Fibroblast of pulmonary artery (primary cell): Measurements from ENCODE around the gene GHR.
A peak's percentile ranks its signal among the peaks of the same experiment; 100 is the strongest.
"Not testable (repeated sequence)": the region's sequence is repeated elsewhere in the genome, so short reads cannot be mapped to it uniquely, and the experiment has no call there.

Experiments used
- DNase-seq: peaks from one replicate; pipeline ENCODE4 v3.0.0-alpha.2; 2010; ENCODE audit warnings: low read depth
- H3K4me3 ChIP-seq: replicated peaks from 2 replicates; pipeline ENCODE4 v1.5.1; 2011; ENCODE audit warnings: low read depth, mild to moderate bottlenecking, control low read depth, low read length, moderate library complexity
- TF ChIP-seq, protein P1 (sequence below): IDR thresholded peaks from 2 replicates; pipeline ENCODE4 v1.5.1; 2011; ENCODE audit warnings: mild to moderate bottlenecking, control low read depth, low read length, inconsistent platforms; ENCODE audit errors: missing control alignments

GHR gene

GRCh38 chr5:42719034-42719433 is 295.8 kb downstream of the GHR start:
- TF ChIP-seq, protein P1, sequence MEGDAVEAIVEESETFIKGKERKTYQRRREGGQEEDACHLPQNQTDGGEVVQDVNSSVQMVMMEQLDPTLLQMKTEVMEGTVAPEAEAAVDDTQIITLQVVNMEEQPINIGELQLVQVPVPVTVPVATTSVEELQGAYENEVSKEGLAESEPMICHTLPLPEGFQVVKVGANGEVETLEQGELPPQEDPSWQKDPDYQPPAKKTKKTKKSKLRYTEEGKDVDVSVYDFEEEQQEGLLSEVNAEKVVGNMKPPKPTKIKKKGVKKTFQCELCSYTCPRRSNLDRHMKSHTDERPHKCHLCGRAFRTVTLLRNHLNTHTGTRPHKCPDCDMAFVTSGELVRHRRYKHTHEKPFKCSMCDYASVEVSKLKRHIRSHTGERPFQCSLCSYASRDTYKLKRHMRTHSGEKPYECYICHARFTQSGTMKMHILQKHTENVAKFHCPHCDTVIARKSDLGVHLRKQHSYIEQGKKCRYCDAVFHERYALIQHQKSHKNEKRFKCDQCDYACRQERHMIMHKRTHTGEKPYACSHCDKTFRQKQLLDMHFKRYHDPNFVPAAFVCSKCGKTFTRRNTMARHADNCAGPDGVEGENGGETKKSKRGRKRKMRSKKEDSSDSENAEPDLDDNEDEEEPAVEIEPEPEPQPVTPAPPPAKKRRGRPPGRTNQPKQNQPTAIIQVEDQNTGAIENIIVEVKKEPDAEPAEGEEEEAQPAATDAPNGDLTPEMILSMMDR = no peak
- no peak overlapping the region for H3K4me3 ChIP-seq
- no peak for DNase-seq

DNA sequence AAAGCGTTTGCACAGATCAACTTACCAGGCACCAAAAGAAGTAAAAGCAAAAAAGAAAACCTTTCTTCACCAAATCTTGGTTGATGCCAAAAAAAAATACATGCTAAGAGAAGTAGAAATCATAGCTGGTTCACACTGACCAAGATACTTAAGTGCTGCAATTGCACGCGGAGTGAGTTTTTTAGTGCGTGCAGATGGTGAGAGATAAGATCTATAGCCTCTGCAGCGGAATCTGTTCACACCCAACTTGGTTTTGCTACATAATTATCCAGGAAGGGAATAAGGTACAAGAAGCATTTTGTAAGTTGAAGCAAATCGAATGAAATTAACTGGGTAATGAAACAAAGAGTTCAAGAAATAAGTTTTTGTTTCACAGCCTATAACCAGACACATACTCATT is 297.0 kb downstream of the GHR start:
- TF ChIP-seq, protein P1 = no peak
- no peak for DNase-seq
- H3K4me3 ChIP-seq = no peak overlapping the region

DNA sequence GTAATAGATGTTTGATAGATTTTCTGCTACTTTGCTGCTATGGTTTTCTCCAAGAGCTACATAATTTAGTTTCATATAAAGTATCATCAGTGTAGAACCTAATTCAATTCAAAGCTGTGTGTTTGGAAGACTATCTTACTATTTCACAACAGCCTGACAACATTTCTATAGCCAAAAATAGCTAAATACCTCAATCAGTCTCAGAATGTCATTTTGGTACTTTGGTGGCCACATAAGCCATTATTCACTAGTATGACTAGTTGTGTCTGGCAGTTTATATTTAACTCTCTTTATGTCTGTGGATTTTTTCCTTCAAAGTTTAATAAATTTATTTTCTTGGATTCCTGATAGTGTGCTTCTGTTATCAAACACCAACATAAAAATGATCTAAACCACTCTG is 298.2 kb downstream of the GHR start:
- no peak overlapping the region for H3K4me3 ChIP-seq
- TF ChIP-seq, protein P1 = no peak
- DNase-seq = no peak

DNA sequence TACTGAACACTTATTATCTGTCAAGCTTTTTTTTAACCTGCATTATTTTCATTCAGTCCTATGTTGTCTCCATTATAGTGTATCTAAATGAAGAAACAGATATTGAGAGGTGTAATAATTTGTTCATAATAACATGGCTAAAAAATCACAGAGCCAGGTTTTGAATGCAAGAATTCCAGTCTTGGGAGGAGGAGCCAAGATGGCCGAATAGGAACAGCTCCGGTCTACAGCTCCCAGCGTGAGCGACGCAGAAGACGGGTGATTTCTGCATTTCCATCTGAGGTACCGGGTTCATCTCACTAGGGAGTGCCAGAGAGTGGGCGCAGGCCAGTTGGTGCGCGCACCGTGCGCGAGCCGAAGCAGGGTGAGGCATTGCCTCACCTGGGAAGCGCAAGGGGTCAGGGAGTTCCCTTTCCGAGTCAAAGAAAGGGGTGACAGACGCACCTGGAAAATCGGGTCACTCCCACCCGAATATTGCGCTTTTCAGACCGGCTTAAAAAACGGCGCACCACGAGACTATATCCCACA is 311.4 kb downstream of the GHR start:
- DNase-seq, H3K4me3 ChIP-seq: not testable (repeated sequence)

GRCh38 chr5:42740920-42741319 is 317.7 kb downstream of the GHR start:
- no peak overlapping the region for H3K4me3 ChIP-seq
- TF ChIP-seq, protein P1 = no peak
- DNase-seq = no peak

- DNase-seq = peak; percentile 26
- H3K4me3 ChIP-seq = no peak overlapping the region
- TF ChIP-seq, protein P1 = peak; percentile 56
Observed at GRCh38 chr5:42745426-42745825, 322.2 kb downstream of the GHR start.

DNA sequence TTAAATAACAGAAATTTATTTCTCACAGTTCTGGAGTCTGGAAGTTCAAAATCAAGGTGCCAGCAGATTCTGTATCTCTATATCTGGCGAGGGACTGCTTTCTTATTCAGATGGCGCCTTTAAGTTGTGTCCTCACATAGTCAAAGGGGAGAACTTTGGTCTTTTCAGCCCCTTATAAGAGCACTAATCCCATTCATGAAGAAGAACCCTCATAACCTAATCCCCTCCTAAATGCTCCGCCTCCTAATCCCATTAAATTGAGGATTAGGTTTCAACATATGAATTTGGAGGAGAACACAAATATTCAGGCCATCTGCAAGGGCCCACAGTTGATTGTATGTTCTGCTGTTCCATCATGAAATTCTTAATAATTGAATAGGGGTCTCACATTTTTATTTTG is 322.6 kb downstream of the GHR start:
- no peak for DNase-seq
- TF ChIP-seq, protein P1 = no peak
- no peak overlapping the region for H3K4me3 ChIP-seq
